ENCODE results near the gene CTDSPL.

The CTDSPL gene

DNA sequence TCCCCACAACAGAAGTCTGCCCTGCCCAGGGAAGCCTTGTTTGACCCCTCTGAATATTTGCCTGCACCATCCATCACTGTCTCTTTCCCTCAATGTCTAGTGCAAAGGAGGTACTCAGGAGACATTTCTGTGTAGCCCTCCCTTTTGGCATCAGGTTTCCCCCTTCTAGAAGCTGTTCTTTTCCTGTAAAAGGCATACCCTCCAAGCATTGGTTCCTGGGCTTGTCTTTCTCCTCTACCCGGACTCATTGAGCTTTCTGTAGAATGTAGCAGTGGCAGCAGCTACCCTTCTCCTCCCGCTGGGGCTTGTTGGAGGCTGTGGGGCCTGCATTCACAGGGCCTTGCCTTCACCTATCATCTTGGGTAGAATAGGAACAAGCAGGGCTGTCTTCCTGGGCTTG, 63.5 kb downstream of the CTDSPL start:
- Histone ChIP-seq H3K36me3 (ENCODE audit: low read depth) (0 out of 2 replicates have a peak, but pooled peaks cover 3% of the 10 kb centered on the region), H3K27ac (ENCODE audit: poor library complexity, severe bottlenecking) (no peak overlapping the region), H3K27me3 (ENCODE audit: insufficient read depth, poor library complexity, severe bottlenecking) (no peaks in the 10 kb centered on the region), H3K9me3 (ENCODE audit: severe bottlenecking) (no peaks in the 10 kb centered on the region), H3K4me1 (ENCODE audit: insufficient read depth, poor library complexity, severe bottlenecking) (peaks cover 7% of the 10 kb centered on the region), H3K4me3 (ENCODE audit: severe bottlenecking) (no peak overlapping the region)
- no peak for TF ChIP-seq CTCF (IDR thresholded peaks at IDR 0.05; ENCODE audit: poor library complexity, severe bottlenecking)
- ATAC-seq (ENCODE audit: low read depth) (no peak), DNase-seq (ENCODE audit: low spot score) (no peak)

GRCh38 chr3:37926611-37927010, 64.9 kb downstream of the CTDSPL start:
- no peak overlapping the region for H3K4me3 ChIP-seq (ENCODE audit: severe bottlenecking)
- H3K36me3 ChIP-seq (ENCODE audit: low read depth) = 0 out of 2 replicates have a peak, but pooled peaks cover 3% of the 10 kb centered on the region
- no peak for DNase-seq (ENCODE audit: low spot score)
- TF ChIP-seq CTCF (IDR thresholded peaks at IDR 0.05; ENCODE audit: poor library complexity, severe bottlenecking) = no peak
- H3K4me1 ChIP-seq (ENCODE audit: insufficient read depth, poor library complexity, severe bottlenecking) = peaks cover 7% of the 10 kb centered on the region
- no peaks in the 10 kb centered on the region for H3K9me3 ChIP-seq (ENCODE audit: severe bottlenecking)
- H3K27ac ChIP-seq (ENCODE audit: poor library complexity, severe bottlenecking) = no peak overlapping the region
- no peaks in the 10 kb centered on the region for H3K27me3 ChIP-seq (ENCODE audit: insufficient read depth, poor library complexity, severe bottlenecking)
- ATAC-seq (ENCODE audit: low read depth) = no peak

GRCh38 chr3:37930495-37930894, 68.8 kb downstream of the CTDSPL start:
- peaks cover 2% of the 10 kb centered on the region for H3K9me3 ChIP-seq (ENCODE audit: severe bottlenecking)
- H3K4me3 ChIP-seq (ENCODE audit: severe bottlenecking) = no peak overlapping the region
- no peak overlapping the region for H3K27ac ChIP-seq (ENCODE audit: poor library complexity, severe bottlenecking)
- DNase-seq (ENCODE audit: low spot score) (no peak), ATAC-seq (ENCODE audit: low read depth) (no peak)
- H3K27me3 ChIP-seq (ENCODE audit: insufficient read depth, poor library complexity, severe bottlenecking) = no peaks in the 10 kb centered on the region
- 0 out of 2 replicates have a peak, but pooled peaks cover 3% of the 10 kb centered on the region for H3K36me3 ChIP-seq (ENCODE audit: low read depth)
- TF ChIP-seq CTCF (IDR thresholded peaks at IDR 0.05; ENCODE audit: poor library complexity, severe bottlenecking) = no peak
- H3K4me1 ChIP-seq (ENCODE audit: insufficient read depth, poor library complexity, severe bottlenecking) = peaks cover 4% of the 10 kb centered on the region

DNA sequence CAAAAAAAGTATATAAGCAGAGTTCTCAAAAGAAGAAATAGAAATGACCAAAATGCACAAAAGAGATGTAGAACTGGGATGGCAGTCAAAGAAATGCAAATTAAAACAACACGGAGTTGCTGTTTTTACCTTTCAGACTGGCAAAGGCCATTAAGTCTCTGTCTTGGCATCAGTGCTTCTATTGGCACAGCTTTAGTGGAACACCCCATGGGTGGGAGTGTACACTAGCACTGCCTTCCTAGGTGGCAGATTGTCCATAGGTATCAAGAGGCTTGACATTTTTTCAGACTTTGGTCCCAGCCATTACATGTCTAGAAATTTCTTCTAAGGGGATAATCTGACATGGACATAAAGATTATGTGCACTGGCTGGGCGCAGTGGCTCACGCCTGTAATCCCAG, 70.8 kb downstream of the CTDSPL start:
- Histone ChIP-seq H3K36me3 (ENCODE audit: low read depth) (0 out of 2 replicates have a peak, but pooled peaks cover 3% of the 10 kb centered on the region), H3K27ac (ENCODE audit: poor library complexity, severe bottlenecking) (no peak overlapping the region), H3K4me1 (ENCODE audit: insufficient read depth, poor library complexity, severe bottlenecking) (peaks cover 25% of the 10 kb centered on the region), H3K9me3 (ENCODE audit: severe bottlenecking) (peaks cover 2% of the 10 kb centered on the region), H3K4me3 (ENCODE audit: severe bottlenecking) (no peak overlapping the region), H3K27me3 (ENCODE audit: insufficient read depth, poor library complexity, severe bottlenecking) (no peaks in the 10 kb centered on the region)
- DNase-seq (ENCODE audit: low spot score) (no peak), ATAC-seq (ENCODE audit: low read depth) (no peak)
- TF ChIP-seq CTCF (IDR thresholded peaks at IDR 0.05; ENCODE audit: poor library complexity, severe bottlenecking) = no peak

- no peaks in the 10 kb centered on the region for H3K27me3 ChIP-seq (ENCODE audit: insufficient read depth, poor library complexity, severe bottlenecking)
- no peak for DNase-seq (ENCODE audit: low spot score)
- H3K4me3 ChIP-seq (ENCODE audit: severe bottlenecking) = no peak overlapping the region
- H3K4me1 ChIP-seq (ENCODE audit: insufficient read depth, poor library complexity, severe bottlenecking) = peaks cover 26% of the 10 kb centered on the region
- no peaks in the 10 kb centered on the region for H3K36me3 ChIP-seq (ENCODE audit: low read depth)
- peaks cover 2% of the 10 kb centered on the region for H3K9me3 ChIP-seq (ENCODE audit: severe bottlenecking)
- no peak for TF ChIP-seq CTCF (IDR thresholded peaks at IDR 0.05; ENCODE audit: poor library complexity, severe bottlenecking)
- H3K27ac ChIP-seq (ENCODE audit: poor library complexity, severe bottlenecking) = peak overlapping the region; percentile 85
- ATAC-seq (ENCODE audit: low read depth) = no peak
These were observed 73.1 kb downstream of the CTDSPL start for GRCh38 chr3:37934631-37935289.
